MM.1S (cell line): ENCODE data around the gene AHRR.

Experiments
- CTCF ChIP-seq: fragments of 300-600 bp; sonication (generic); IDR thresholded peaks from 2 replicates; pipeline ENCODE4 v1.5.1; 2016; ENCODE audit warnings: antibody characterized with exemption, low read length, mixed read lengths
- EZH2 ChIP-seq: fragments of 300-600 bp; sonication (generic); optimal IDR thresholded peaks from 2 replicates; pipeline ENCODE3; 2017; ENCODE audit warnings: low read depth, mild to moderate bottlenecking, antibody characterized with exemption, low read length, mixed read lengths

- TF ChIP-seq CTCF, result no peak
- no peak for TF ChIP-seq EZH2
These were observed 151.4 kb downstream of the AHRR start for GRCh38 chr5:472656-473550.
